ENCODE measurements around the gene TTC22.
"Not testable (repeated sequence)": the region's sequence is repeated elsewhere in the genome, so short reads cannot be mapped to it uniquely, and the experiment has no call there.

- not testable (repeated sequence) for TF ChIP-seq EZH2 (IDR thresholded peaks at IDR 0.05); CTCF (IDR thresholded peaks at IDR 0.05 in 2 of 3, conservative IDR thresholded peaks at IDR 0.05 in 1 of 3; ENCODE audit: borderline replicate concordance in 1 of 3, insufficient read depth in 1 of 3, low read depth in 2 of 3, low read length in 2 of 3); SIN3A (IDR thresholded peaks at IDR 0.05; ENCODE audit: low read depth); ZFX (IDR thresholded peaks at IDR 0.05); MAX (IDR thresholded peaks at IDR 0.05); YY1 (IDR thresholded peaks at IDR 0.05; ENCODE audit: extremely low read depth, insufficient replicate concordance, low read depth, low read length); RAD21 (IDR thresholded peaks at IDR 0.05; ENCODE audit: low read depth); POLR2AphosphoS5 (IDR thresholded peaks at IDR 0.05; ENCODE audit: low read depth, low read length); ATF3 (IDR thresholded peaks at IDR 0.05); TCF7L2 (IDR thresholded peaks at IDR 0.05; ENCODE audit: borderline replicate concordance, extremely low read depth, insufficient read depth, insufficient read length); POLR2A (IDR thresholded peaks at IDR 0.05; ENCODE audit: borderline replicate concordance, extremely low read depth, insufficient read depth, insufficient read length); EGR1 (IDR thresholded peaks at IDR 0.05; ENCODE audit: low read depth); ZBTB33 (IDR thresholded peaks at IDR 0.05; ENCODE audit: extremely low read depth, insufficient replicate concordance, low read length); SRF (IDR thresholded peaks at IDR 0.05; ENCODE audit: low read depth)
Observed at GRCh38 chr1:54775828-54776721, 25.0 kb downstream of the TTC22 start.
